ENCODE data around the gene SDE2.

DNA sequence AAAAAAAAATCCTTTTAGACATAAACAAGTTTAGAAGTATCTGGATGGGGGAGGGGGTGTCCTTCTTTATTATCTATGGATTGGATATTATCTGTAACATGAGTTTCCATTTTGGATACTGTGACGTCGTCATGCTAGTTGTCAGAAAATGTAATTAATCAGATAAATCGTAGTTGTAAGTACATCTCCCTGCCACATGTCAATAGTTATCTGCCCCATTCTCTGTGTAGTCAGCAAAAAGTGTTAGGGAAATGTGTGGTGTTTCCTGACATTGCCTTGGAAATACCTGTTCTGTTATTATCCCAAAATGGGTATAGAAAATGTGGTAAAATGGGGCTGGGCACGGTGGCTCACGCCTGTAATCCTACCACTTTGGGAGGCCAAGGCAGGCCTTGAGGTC is 24.6 kb upstream of the SDE2 start:
- TF ChIP-seq, protein P1, sequence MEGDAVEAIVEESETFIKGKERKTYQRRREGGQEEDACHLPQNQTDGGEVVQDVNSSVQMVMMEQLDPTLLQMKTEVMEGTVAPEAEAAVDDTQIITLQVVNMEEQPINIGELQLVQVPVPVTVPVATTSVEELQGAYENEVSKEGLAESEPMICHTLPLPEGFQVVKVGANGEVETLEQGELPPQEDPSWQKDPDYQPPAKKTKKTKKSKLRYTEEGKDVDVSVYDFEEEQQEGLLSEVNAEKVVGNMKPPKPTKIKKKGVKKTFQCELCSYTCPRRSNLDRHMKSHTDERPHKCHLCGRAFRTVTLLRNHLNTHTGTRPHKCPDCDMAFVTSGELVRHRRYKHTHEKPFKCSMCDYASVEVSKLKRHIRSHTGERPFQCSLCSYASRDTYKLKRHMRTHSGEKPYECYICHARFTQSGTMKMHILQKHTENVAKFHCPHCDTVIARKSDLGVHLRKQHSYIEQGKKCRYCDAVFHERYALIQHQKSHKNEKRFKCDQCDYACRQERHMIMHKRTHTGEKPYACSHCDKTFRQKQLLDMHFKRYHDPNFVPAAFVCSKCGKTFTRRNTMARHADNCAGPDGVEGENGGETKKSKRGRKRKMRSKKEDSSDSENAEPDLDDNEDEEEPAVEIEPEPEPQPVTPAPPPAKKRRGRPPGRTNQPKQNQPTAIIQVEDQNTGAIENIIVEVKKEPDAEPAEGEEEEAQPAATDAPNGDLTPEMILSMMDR (IDR thresholded peaks at IDR 0.05): no peak
- TF ChIP-seq EP300 (IDR thresholded peaks at IDR 0.05) (no peak), POLR2A (IDR thresholded peaks at IDR 0.05) (no peak)

Data from ovary (tissue), 3 donors.